Esophagus squamous epithelium (tissue), 5 donors: ENCODE results near the gene RBMY1A1. TPM values are rescaled to one million over a fixed set of nuclear protein-coding genes. Genes with fewer than 3 reads are reported as not detected.
"Not testable (repeated sequence)": the region's sequence is repeated elsewhere in the genome, so short reads cannot be mapped to it uniquely, and the experiment has no call there.

Experiments
- DNase-seq: peaks from one replicate; lab custom pipeline; 2025; lab: John Stamatoyannopoulos, UW
- H3K27ac ChIP-seq, 4 donors: fragments of 200-600 bp; sonication (generic); one replicate each; pipeline ENCODE4 v1.5.1; 2016 to 2019; ENCODE audit warnings: mild to moderate bottlenecking in 1 of 4
- H3K27me3 ChIP-seq, 4 donors: fragments of 200-600 bp; sonication (generic); 1 replicate in 3 of 4; 2 replicates in 1 of 4; pipeline versions ENCODE4 v1.5.1 to v1.6.0; 2017 to 2021; ENCODE audit warnings: antibody characterized with exemption in 1 of 4
- H3K36me3 ChIP-seq, 3 donors: fragments of 200-600 bp; sonication (generic); one replicate each; pipeline ENCODE4 v1.5.1; 2016 to 2019
- H3K4me1 ChIP-seq, 3 donors: fragments of 200-600 bp; sonication (generic); one replicate each; pipeline ENCODE4 v1.5.1; 2017 to 2019
- H3K4me3 ChIP-seq, 4 donors: fragments of 200-600 bp; sonication (generic); 1 replicate in 3 of 4; 2 replicates in 1 of 4; pipeline ENCODE4 v1.5.1; 2016 to 2019; ENCODE audit warnings: mild to moderate bottlenecking in 2 of 4, moderate library complexity in 1 of 4
- H3K9me3 ChIP-seq, 3 donors: fragments of 200-600 bp; sonication (generic); one replicate each; pipeline ENCODE4 v1.5.1; 2016 to 2019
- POLR2A ChIP-seq, 4 donors: fragments of 450-650 bp; IDR thresholded peaks; one replicate each; pipeline ENCODE4 v1.6.1; 2017; ENCODE audit warnings: antibody characterized with exemption in 4 of 4, mild to moderate bottlenecking in 4 of 4, moderate library complexity in 3 of 4
- WGBS, 2 donors: methylation state at CpG; one replicate each; pipeline ENCODE4 v1.1.5; 2018; 5-methylcytosine and 5-hydroxymethylcytosine counted together
- intact Hi-C: fragments of 100-400 bp; cut with DNase I; formaldehyde crosslinking; loops from one replicate; pipeline ENCODE4 v1.15.0; 2022
- total RNA-seq, 4 donors: library from RNA; depleted of rRNA; stranded (reverse); fragments of >200 nt; gene quantifications; one replicate each; pipeline ENCODE4 v1.1.0, GENCODE V29; 2016
- TF ChIP-seq, protein P1 (sequence below), 6 experiments: fragments of 450-650 bp in 4 of 6; fragments of 200-600 bp in 2 of 6; sonication (generic) in 2 of 6; IDR thresholded peaks; one replicate each; pipeline ENCODE4 v1.5.1; 2016 to 2019; ENCODE audit warnings: antibody characterized with exemption in 6 of 6, mild to moderate bottlenecking in 4 of 6, moderate library complexity in 4 of 6
- donor health status: DM: yes; HTN: yes; CAD: no.

Gene RBMY1A1
- total RNA-seq, result not detected

- H3K4me1 ChIP-seq, DNase-seq, H3K9me3 ChIP-seq, H3K4me3 ChIP-seq, intact Hi-C loops, H3K27me3 ChIP-seq, H3K27ac ChIP-seq, H3K36me3 ChIP-seq: not testable (repeated sequence)
- no CpG with 5 or more reads among the region's 28 CpGs for WGBS, 2 donors
Observed at GRCh38 chrY:21534579-21534978, at the start of gene RBMY1A1. Gene RBMY1A1 (plus strand): TSS chrY:21534879. CDS start chrY:21536892, 2,013 bp downstream.

DNA sequence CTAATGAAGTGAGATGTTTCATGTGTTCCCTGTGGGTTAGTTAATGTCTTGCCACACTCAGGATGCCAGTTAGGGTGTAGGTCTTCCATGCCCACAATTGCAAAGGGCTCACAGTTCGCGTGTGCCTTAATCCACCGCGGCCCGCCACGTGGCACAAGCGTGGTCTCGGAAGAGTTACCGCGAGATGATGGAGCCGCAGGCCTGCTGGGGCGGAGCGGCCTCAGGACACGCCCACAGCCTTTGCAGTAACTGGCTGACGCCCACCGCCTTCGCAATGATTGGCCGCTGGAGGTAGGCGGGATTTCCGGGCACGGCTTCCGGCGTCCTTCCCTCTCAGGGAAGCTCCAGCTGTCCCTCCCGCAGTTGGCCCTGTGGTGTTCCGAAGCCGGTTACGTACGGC, 23.6 kb upstream of the RBMY1A1 start, which contains the start of gene RBMY1B:
Gene RBMY1B (plus strand): TSS at position 301 of the 400 bp plus-strand sequence. CDS start 2,013 bp downstream, outside the sequence.
- not testable (repeated sequence) for H3K9me3 ChIP-seq
- WGBS, 2 donors, result no CpG with 5 or more reads among the region's 28 CpGs

GRCh38 chrY:21559316-21559984, 24.8 kb downstream of the RBMY1A1 start:
- H3K36me3 ChIP-seq, H3K27me3 ChIP-seq, H3K4me3 ChIP-seq, H3K4me1 ChIP-seq, H3K9me3 ChIP-seq, H3K27ac ChIP-seq, DNase-seq, intact Hi-C loops: not testable (repeated sequence)
- WGBS, 2 donors, result no CpG with 5 or more reads among the region's 5 CpGs

More for the DNA sequence above, 23.6 kb upstream of the RBMY1A1 start, which contains the start of gene RBMY1B:
- H3K4me3 ChIP-seq, H3K4me1 ChIP-seq, intact Hi-C loops, H3K27ac ChIP-seq, H3K27me3 ChIP-seq, DNase-seq, H3K36me3 ChIP-seq: not testable (repeated sequence)

GRCh38 chrY:21585449-21585848, 50.8 kb downstream of the RBMY1A1 start:
- H3K9me3 ChIP-seq, result no peaks in the 10 kb centered on the region
- no peaks in the 10 kb centered on the region for H3K36me3 ChIP-seq
- H3K4me3 ChIP-seq, result no peak overlapping the region
- intact Hi-C loops, result no loop called here
- no peak overlapping the region for H3K27ac ChIP-seq
- WGBS, 2 donors, result 27% methylated on average over 6 of the region's 6 CpGs; no CpG with 5 or more reads in 1 of the 2 donors
- no peaks in the 10 kb centered on the region for H3K27me3 ChIP-seq
- no peak for DNase-seq
- no peak for TF ChIP-seq POLR2A (IDR thresholded peaks at IDR 0.05)
- TF ChIP-seq, protein P1, sequence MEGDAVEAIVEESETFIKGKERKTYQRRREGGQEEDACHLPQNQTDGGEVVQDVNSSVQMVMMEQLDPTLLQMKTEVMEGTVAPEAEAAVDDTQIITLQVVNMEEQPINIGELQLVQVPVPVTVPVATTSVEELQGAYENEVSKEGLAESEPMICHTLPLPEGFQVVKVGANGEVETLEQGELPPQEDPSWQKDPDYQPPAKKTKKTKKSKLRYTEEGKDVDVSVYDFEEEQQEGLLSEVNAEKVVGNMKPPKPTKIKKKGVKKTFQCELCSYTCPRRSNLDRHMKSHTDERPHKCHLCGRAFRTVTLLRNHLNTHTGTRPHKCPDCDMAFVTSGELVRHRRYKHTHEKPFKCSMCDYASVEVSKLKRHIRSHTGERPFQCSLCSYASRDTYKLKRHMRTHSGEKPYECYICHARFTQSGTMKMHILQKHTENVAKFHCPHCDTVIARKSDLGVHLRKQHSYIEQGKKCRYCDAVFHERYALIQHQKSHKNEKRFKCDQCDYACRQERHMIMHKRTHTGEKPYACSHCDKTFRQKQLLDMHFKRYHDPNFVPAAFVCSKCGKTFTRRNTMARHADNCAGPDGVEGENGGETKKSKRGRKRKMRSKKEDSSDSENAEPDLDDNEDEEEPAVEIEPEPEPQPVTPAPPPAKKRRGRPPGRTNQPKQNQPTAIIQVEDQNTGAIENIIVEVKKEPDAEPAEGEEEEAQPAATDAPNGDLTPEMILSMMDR (IDR thresholded peaks at IDR 0.05), result no peak
- H3K4me1 ChIP-seq, result no peaks in the 10 kb centered on the region

DNA sequence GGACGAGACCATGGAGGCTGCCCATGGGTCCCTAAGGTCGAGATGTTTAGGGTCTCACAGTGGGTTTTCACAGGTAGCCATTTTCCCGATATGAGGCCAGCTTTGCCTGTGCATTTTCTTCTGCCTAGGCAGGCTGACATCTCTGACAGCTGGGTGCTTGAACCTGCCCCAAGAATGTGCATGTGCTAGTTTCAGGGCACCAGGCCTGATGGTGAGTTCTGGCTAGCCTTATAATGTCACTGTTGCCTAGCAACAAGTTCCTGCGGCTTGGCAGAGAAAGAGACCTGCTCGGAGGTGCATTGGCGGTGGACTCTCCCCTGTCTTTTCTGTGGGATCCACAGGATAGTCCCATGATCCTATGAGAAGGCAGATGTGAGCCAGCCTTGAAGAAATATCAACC, 51.8 kb downstream of the RBMY1A1 start:
- 63% methylated on average over 3 of the region's 6 CpGs; no CpG with 5 or more reads in 1 of the 2 donors for WGBS, 2 donors
- H3K4me1 ChIP-seq, intact Hi-C loops: not testable (repeated sequence)

DNA sequence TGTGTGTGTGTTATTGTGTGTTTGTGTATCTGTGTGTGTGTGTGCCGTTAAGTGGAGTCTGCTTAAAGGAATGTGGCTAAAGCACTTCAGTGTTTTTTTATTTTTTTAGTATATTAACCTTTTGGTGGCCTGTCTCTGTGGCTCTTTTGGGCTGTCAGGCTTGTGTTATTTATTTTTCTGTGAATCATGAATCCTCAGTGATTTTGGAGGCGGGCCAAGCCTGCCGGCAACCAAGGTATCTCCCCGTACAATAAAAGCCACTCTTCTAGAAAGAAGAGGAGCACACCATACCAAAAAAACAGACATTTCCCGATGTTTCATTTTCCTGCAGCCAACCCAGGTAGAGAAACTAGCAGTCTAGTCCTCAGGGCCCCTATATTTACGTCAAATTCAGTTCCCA, 57.4 kb downstream of the RBMY1A1 start:
- intact Hi-C loops, result no loop called here

More for the DNA sequence above, 51.8 kb downstream of the RBMY1A1 start:
- H3K36me3 ChIP-seq, DNase-seq, H3K27ac ChIP-seq, H3K4me3 ChIP-seq, H3K9me3 ChIP-seq, H3K27me3 ChIP-seq: not testable (repeated sequence)

GRCh38 chrY:21596287-21596686, 61.6 kb downstream of the RBMY1A1 start:
- H3K27me3 ChIP-seq, H3K4me1 ChIP-seq, H3K36me3 ChIP-seq, H3K4me3 ChIP-seq, DNase-seq, H3K27ac ChIP-seq, H3K9me3 ChIP-seq, intact Hi-C loops: not testable (repeated sequence)
- WGBS, 2 donors, result 76% methylated on average over 5 of the region's 16 CpGs; no CpG with 5 or more reads in 1 of the 2 donors

More for the DNA sequence above, 57.4 kb downstream of the RBMY1A1 start:
- TF ChIP-seq, protein P1 (IDR thresholded peaks at IDR 0.05), result no peak
- TF ChIP-seq POLR2A (IDR thresholded peaks at IDR 0.05), result no peak
- no peaks in the 10 kb centered on the region for H3K4me1 ChIP-seq
- WGBS, 2 donors, result 53% methylated on average over 2 of the region's 6 CpGs; no CpG with 5 or more reads in 1 of the 2 donors
- H3K27ac ChIP-seq, result no peak overlapping the region
- no peak for DNase-seq
- H3K27me3 ChIP-seq, result no peaks in the 10 kb centered on the region
- no peaks in the 10 kb centered on the region for H3K36me3 ChIP-seq
- H3K4me3 ChIP-seq, result no peak overlapping the region
- H3K9me3 ChIP-seq, result no peaks in the 10 kb centered on the region

Other genes with a start within 250 kb of the RBMY1A1 start
- gene RBMY1B, start 23.5 kb upstream of the RBMY1A1 start, total RNA-seq, result not detected